Natural killer cell (primary cell): ENCODE results near the gene ARID3C. TPM values are rescaled to one million over a fixed set of nuclear protein-coding genes. Genes with fewer than 3 reads are reported as not detected.

Experiments
- ATAC-seq, 3 donors: fragments of 150-1000 bp in 2 of 3; fragments of 200-7000 bp in 1 of 3; cut with Tn5 transposase; 1 replicate in 1 of 3; 2 replicates in 2 of 3; pipeline ENCODE4 v1.10.0; 2021; ENCODE audit warnings: mild to moderate bottlenecking in 2 of 3, moderate library complexity in 2 of 3
- DNase-seq, 2 donors: peaks; one replicate each; pipeline versions ENCODE4 v3.0.0 to v3.0.0-alpha.2; 2013 to 2021; ENCODE audit warnings: mixed read lengths in 1 of 2
- H3K27ac ChIP-seq: one replicate; pipeline ENCODE4 v1.5.1; 2013; ENCODE audit warnings: mild to moderate bottlenecking, low read length
- H3K27me3 ChIP-seq: one replicate; pipeline ENCODE4 v1.6.1; 2013; ENCODE audit warnings: low read length; ENCODE audit not compliant: control insufficient read depth, insufficient read depth
- H3K36me3 ChIP-seq: one replicate; pipeline ENCODE4 v1.6.1; 2013; ENCODE audit warnings: low read length; ENCODE audit not compliant: control insufficient read depth, insufficient read depth
- H3K4me1 ChIP-seq: one replicate; pipeline ENCODE4 v1.6.1; 2013; ENCODE audit warnings: low read length; ENCODE audit not compliant: control insufficient read depth, insufficient read depth
- H3K4me3 ChIP-seq: one replicate; pipeline ENCODE4 v1.5.1; 2013; ENCODE audit warnings: low read length
- H3K9me3 ChIP-seq: one replicate; pipeline ENCODE4 v1.6.1; 2013; ENCODE audit warnings: low read length; ENCODE audit not compliant: control insufficient read depth, insufficient read depth
- H3K27ac Mint-ChIP-seq, 2 donors: one replicate each; pipeline ENCODE4 v1.8.0; 2022; ENCODE audit warnings: mild to moderate bottlenecking in 2 of 2, mixed read lengths in 2 of 2, moderate library complexity in 1 of 2
- H3K27me3 Mint-ChIP-seq, 2 donors: one replicate each; pipeline ENCODE4 v1.8.0; 2022; ENCODE audit warnings: low read depth in 2 of 2, mixed read lengths in 2 of 2
- H3K36me3 Mint-ChIP-seq: one replicate; pipeline ENCODE4 v1.8.0; 2022; ENCODE audit warnings: mixed read lengths
- H3K4me1 Mint-ChIP-seq, 2 donors: one replicate each; pipeline ENCODE4 v1.8.0; 2022; ENCODE audit warnings: mixed read lengths in 2 of 2
- H3K4me3 Mint-ChIP-seq: one replicate; pipeline ENCODE4 v1.8.0; 2022; ENCODE audit warnings: mild to moderate bottlenecking, moderate library complexity, mixed read lengths
- H3K9me3 Mint-ChIP-seq, 2 donors: one replicate each; pipeline ENCODE4 v1.8.0; 2022; ENCODE audit warnings: mixed read lengths in 2 of 2
- WGBS: methylation state at CpG from one replicate; pipeline ENCODE4 v1.1.7; 2013; ENCODE audit warnings: missing lambda C conversion rate; ENCODE audit not compliant: insufficient coverage; 5-methylcytosine and 5-hydroxymethylcytosine counted together
- intact Hi-C: fragments of 100-400 bp; cut with micrococcal nuclease; formaldehyde crosslinking; loops from one replicate; pipeline ENCODE4 v1.14.2; 2022
- total RNA-seq, 4 donors: library from RNA; stranded (reverse); fragments of 120-200 nt in 1 of 4; gene quantifications; one replicate each; pipeline versions ENCODE4 v1.2.3 to v1.2.4, GENCODE V29; 2013 to 2022
- TF ChIP-seq, protein P1 (sequence below): fragments of 200-600 bp; IDR thresholded peaks from one replicate; pipeline ENCODE4 v1.8.0; 2022; ENCODE audit warnings: antibody characterized with exemption

ARID3C gene
- total RNA-seq, 3 donors from 2014 or later (not counting 1 experiment from before 2014, with no cell fraction given): 0.24 to 0.77 TPM; not detected in 1

GRCh38 chr9:34636791-34637355 is 8.0 kb upstream of the ARID3C start:
- Mint-ChIP-seq H3K36me3 (no peaks in the 10 kb centered on the region), H3K4me3 (peak overlapping the region; percentile 80), H3K9me3 (no peaks in the 10 kb centered on the region), H3K4me1 (peaks cover 17 to 38% of the 10 kb centered on the region in 2 donors), H3K27ac (peak overlapping the region; percentile 95 to 98), H3K27me3 (no peaks in the 10 kb centered on the region)
- DNase-seq (no peak), ATAC-seq (no peak)
- Histone ChIP-seq H3K9me3 (no peaks in the 10 kb centered on the region), H3K27ac (peak overlapping the region; percentile 70), H3K4me3 (peak overlapping the region; percentile 82), H3K36me3 (peaks cover 5% of the 10 kb centered on the region), H3K4me1 (peaks cover 30% of the 10 kb centered on the region), H3K27me3 (no peaks in the 10 kb centered on the region)
- TF ChIP-seq, protein P1, sequence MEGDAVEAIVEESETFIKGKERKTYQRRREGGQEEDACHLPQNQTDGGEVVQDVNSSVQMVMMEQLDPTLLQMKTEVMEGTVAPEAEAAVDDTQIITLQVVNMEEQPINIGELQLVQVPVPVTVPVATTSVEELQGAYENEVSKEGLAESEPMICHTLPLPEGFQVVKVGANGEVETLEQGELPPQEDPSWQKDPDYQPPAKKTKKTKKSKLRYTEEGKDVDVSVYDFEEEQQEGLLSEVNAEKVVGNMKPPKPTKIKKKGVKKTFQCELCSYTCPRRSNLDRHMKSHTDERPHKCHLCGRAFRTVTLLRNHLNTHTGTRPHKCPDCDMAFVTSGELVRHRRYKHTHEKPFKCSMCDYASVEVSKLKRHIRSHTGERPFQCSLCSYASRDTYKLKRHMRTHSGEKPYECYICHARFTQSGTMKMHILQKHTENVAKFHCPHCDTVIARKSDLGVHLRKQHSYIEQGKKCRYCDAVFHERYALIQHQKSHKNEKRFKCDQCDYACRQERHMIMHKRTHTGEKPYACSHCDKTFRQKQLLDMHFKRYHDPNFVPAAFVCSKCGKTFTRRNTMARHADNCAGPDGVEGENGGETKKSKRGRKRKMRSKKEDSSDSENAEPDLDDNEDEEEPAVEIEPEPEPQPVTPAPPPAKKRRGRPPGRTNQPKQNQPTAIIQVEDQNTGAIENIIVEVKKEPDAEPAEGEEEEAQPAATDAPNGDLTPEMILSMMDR: no peak
- intact Hi-C loops: loop anchor here (1.0 to 5.0 kb wide), 3 partner anchors 9 to 35 kb away; partner anchors contain the start of gene GALT
- WGBS: 11% methylated on average over 23 of the region's 23 CpGs

DNA sequence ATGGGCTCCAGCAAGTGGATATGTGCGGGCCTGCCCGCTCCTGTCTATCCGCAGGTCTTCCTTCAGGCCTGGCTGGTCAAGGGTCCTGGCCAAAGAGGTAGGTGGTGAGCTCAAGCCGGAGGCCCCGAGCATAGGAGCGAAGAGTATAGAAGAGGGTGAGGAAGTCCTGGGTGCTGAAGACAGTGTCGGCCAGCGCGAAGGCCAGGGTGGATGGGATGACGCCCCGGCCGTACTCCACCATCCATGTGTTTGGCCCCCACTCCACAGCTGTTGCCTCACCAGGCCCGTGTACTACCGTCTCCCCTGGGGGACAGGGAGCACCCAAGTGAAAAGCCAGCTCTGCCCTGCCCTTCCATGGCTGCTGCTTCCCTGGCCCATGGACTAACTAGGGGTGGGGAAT is 6.7 kb upstream of the ARID3C start:
- TF ChIP-seq, protein P1: no peak
- intact Hi-C loops: loop anchor here (5.0 kb wide), 1 partner anchor 33 kb away; no protein-coding TSS in a partner anchor
- Histone ChIP-seq H3K27me3 (no peaks in the 10 kb centered on the region), H3K4me1 (peaks cover 30% of the 10 kb centered on the region), H3K9me3 (no peaks in the 10 kb centered on the region), H3K27ac (no peak overlapping the region), H3K36me3 (peaks cover 5% of the 10 kb centered on the region), H3K4me3 (no peak overlapping the region)
- 94% methylated on average over 14 of the region's 14 CpGs for WGBS
- peaks cover 17 to 38% of the 10 kb centered on the region in 2 donors for H3K4me1 Mint-ChIP-seq
- DNase-seq: no peak
- H3K9me3 Mint-ChIP-seq: no peaks in the 10 kb centered on the region
- ATAC-seq: no peak
- no peak overlapping the region for H3K27ac Mint-ChIP-seq
- H3K27me3 Mint-ChIP-seq: peaks cover 3 to 4% of the 10 kb centered on the region in 2 donors
- H3K4me3 Mint-ChIP-seq: no peak overlapping the region
- no peaks in the 10 kb centered on the region for H3K36me3 Mint-ChIP-seq

DNA sequence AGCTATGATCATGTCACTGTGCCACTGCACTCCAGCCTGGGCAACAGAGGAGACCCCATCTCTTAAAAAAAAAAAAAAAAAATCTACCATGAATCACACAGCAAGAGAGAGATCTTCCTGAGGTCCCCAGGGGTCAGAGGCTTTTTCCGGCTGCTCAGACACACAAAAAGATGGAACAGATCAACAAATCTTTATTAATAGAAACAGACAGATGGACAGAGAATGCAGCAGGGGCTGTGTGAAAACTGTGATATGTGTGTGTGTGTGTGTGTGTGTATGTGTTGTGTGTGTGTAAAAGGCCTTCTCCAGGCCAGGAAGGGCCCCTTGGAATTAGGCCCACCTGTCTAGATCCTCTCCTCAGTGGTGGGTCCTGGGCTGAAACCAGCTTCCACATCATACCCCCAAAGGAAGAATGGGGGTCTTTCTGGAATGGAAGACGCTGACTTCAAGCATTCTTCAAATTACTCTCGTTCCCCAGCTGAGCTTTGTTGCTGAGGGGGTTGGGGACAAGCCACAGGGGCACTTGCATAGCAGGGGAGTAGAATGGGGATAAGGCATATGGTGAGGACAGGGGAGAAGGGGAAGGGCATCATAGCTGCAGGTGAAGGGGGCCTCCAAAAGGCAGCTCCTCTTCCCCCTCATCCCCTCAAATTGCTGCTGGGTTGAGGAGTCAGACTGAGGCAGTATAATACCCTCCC is 5.8 kb upstream of the ARID3C start:
- Mint-ChIP-seq H3K4me3 (no peak overlapping the region), H3K36me3 (no peaks in the 10 kb centered on the region), H3K4me1 (peaks cover 17 to 39% of the 10 kb centered on the region in 2 donors), H3K27me3 (peaks cover 11 to 12% of the 10 kb centered on the region in 2 donors), H3K27ac (no peak overlapping the region), H3K9me3 (no peaks in the 10 kb centered on the region)
- Histone ChIP-seq H3K27me3 (peaks cover 5% of the 10 kb centered on the region), H3K9me3 (no peaks in the 10 kb centered on the region), H3K36me3 (peaks cover 5% of the 10 kb centered on the region), H3K27ac (no peak overlapping the region), H3K4me1 (peaks cover 30% of the 10 kb centered on the region), H3K4me3 (no peak overlapping the region)
- 94% methylated on average over 3 of the region's 3 CpGs for WGBS
- TF ChIP-seq, protein P1: no peak
- intact Hi-C loops: loop anchor here (1.0 to 5.0 kb wide), 5 partner anchors 14 to 197 kb away; partner anchors contain the start of gene DCTN3
- no peak for DNase-seq
- ATAC-seq: no peak
